OCI-LY1 (cell line): Measurements from ENCODE around the gene RAB40C.
A peak's percentile ranks its signal among the peaks of the same experiment; 100 is the strongest.

Source experiments
- H2AFZ ChIP-seq: fragments of 200-600 bp; sonication (generic), shearing (Covaris generic); 2 replicates; pipeline ENCODE4 v1.6.0; 2014; ENCODE audit warnings: antibody characterized with exemption, mild to moderate bottlenecking, low read length
- H3F3A ChIP-seq: fragments of 200-600 bp; sonication (generic), shearing (Covaris generic); 2 replicates; pipeline ENCODE4 v1.6.0; 2014; ENCODE audit warnings: mild to moderate bottlenecking, antibody characterized with exemption, low read length, moderate library complexity; ENCODE audit not compliant: insufficient read depth
- H3K27ac ChIP-seq: fragments of 200-600 bp; sonication (generic); 2 replicates; pipeline ENCODE4 v1.5.1; 2014; ENCODE audit warnings: low read length, mixed run types, mild to moderate bottlenecking, low read depth; ENCODE audit not compliant: poor library complexity, severe bottlenecking
- H3K27me3 ChIP-seq: fragments of 200-600 bp; sonication (generic); 2 replicates; pipeline ENCODE4 v1.6.0; 2014; ENCODE audit warnings: antibody characterized with exemption, mild to moderate bottlenecking, low read length, moderate library complexity; ENCODE audit not compliant: insufficient read depth
- H3K36me3 ChIP-seq: fragments of 200-600 bp; sonication (generic); 2 replicates; pipeline ENCODE4 v1.6.1; 2014; ENCODE audit warnings: mild to moderate bottlenecking, antibody characterized with exemption, low read length, moderate library complexity, mixed read lengths; ENCODE audit not compliant: insufficient read depth
- H3K4me1 ChIP-seq: fragments of 200-600 bp; sonication (generic); 2 replicates; pipeline ENCODE4 v1.5.1; 2014; ENCODE audit warnings: mild to moderate bottlenecking, low read length, moderate library complexity; ENCODE audit not compliant: insufficient read depth, severe bottlenecking
- H3K4me2 ChIP-seq: fragments of 200-600 bp; sonication (generic), shearing (Covaris generic); 2 replicates; pipeline ENCODE4 v1.6.1; 2014; ENCODE audit warnings: low read length
- H3K4me3 ChIP-seq: fragments of 200-600 bp; sonication (generic); 2 replicates; pipeline ENCODE4 v1.5.1; 2014; ENCODE audit warnings: low read length, low read depth, mild to moderate bottlenecking, mixed read lengths; ENCODE audit not compliant: poor library complexity, severe bottlenecking
- H3K79me2 ChIP-seq: fragments of 200-600 bp; shearing (Covaris generic); 2 replicates; pipeline ENCODE4 v1.6.1; 2016; ENCODE audit warnings: mixed run types, low read length, mixed read lengths; ENCODE audit not compliant: insufficient read depth
- H3K9ac ChIP-seq: fragments of 200-600 bp; sonication (generic), shearing (Covaris generic); 2 replicates; pipeline ENCODE4 v1.6.1; 2014; ENCODE audit warnings: mild to moderate bottlenecking, low read length, mixed read lengths
- H3K9me2 ChIP-seq: fragments of 200-600 bp; sonication (generic), shearing (Covaris generic); 2 replicates; pipeline ENCODE4 v1.6.1; 2014; ENCODE audit warnings: low read depth, mild to moderate bottlenecking, low read length, mixed read lengths
- H3K9me3 ChIP-seq: fragments of 200-600 bp; shearing (Covaris generic); 2 replicates; pipeline ENCODE4 v1.6.1; 2014; ENCODE audit warnings: low read length, mixed read lengths
- H4K20me1 ChIP-seq: fragments of 200-600 bp; sonication (generic), shearing (Covaris generic); 2 replicates; pipeline ENCODE4 v1.6.0; 2016; ENCODE audit warnings: mild to moderate bottlenecking, low read length; ENCODE audit not compliant: insufficient read depth
- CTCF ChIP-seq: fragments of 200-600 bp; sonication (generic), shearing (Covaris generic); IDR thresholded peaks from 2 replicates; pipeline ENCODE4 v1.5.1; 2017; ENCODE audit warnings: mild to moderate bottlenecking, antibody characterized with exemption, low read length, moderate library complexity, mixed read lengths
- EZH2 ChIP-seq: fragments of 200-600 bp; sonication (generic), shearing (Covaris generic); IDR thresholded peaks from 2 replicates; pipeline ENCODE4 v1.8.0; 2017; ENCODE audit warnings: borderline replicate concordance, mixed run types, mild to moderate bottlenecking, antibody characterized with exemption, low read length, moderate library complexity, mixed read lengths

Gene RAB40C

DNA sequence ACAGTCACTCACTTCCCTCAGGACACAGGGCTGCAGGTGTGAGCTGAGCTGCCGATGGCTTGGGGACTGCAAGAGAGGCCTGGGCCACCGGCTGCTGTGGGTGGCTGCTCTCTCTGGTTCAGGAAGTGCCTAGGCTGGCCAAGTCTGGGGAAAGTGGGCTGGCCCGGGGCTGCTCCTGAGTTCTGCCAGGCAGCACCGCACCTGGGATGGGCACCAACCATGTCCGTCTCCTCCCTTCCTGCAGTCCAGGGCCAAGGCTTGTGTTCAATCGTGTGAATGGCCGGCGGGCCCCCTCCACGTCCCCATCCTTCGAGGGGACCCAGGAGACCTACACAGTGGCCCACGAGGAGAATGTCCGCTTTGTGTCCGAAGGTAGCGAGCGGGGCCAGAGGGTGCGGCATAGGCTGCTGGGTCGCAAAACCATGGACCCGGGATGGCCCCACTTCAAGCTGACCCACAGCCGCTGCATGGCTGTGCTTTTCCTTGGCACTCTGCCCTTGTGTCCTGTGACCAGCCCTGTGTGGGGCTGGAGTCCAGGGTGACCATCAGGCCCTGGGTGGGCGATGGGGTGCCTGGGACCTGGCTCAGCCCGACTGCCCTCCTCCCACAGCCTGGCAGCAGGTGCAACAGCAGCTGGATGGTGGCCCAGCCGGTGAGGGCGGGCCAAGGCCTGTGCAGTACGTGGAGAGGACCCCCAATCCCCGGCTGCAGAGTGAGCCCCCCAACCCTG lies 57.5 kb downstream of the RAB40C start:
- H3K9me2 ChIP-seq, result no peaks in the 10 kb centered on the region
- H3K4me3 ChIP-seq, result peak overlapping the region; percentile 88
- H3K27me3 ChIP-seq, result no peaks in the 10 kb centered on the region
- H3K9me3 ChIP-seq, result no peaks in the 10 kb centered on the region
- no peak overlapping the region for H3K27ac ChIP-seq
- H4K20me1 ChIP-seq, result no peaks in the 10 kb centered on the region
- no peak overlapping the region; the same call in 1 of the 2 replicates for H3K9ac ChIP-seq
- H2AFZ ChIP-seq, result no peak overlapping the region
- H3K4me2 ChIP-seq, result peak overlapping the region; percentile 99; the same call in 1 of the 2 replicates
- peaks cover 12% of the 10 kb centered on the region; the same call in 1 of the 2 replicates for H3K36me3 ChIP-seq
- H3F3A ChIP-seq, result no peaks in the 10 kb centered on the region
- no peak for TF ChIP-seq EZH2
- TF ChIP-seq CTCF, result no peak
- no peaks in the 10 kb centered on the region for H3K79me2 ChIP-seq
- peaks cover 52% of the 10 kb centered on the region for H3K4me1 ChIP-seq

DNA sequence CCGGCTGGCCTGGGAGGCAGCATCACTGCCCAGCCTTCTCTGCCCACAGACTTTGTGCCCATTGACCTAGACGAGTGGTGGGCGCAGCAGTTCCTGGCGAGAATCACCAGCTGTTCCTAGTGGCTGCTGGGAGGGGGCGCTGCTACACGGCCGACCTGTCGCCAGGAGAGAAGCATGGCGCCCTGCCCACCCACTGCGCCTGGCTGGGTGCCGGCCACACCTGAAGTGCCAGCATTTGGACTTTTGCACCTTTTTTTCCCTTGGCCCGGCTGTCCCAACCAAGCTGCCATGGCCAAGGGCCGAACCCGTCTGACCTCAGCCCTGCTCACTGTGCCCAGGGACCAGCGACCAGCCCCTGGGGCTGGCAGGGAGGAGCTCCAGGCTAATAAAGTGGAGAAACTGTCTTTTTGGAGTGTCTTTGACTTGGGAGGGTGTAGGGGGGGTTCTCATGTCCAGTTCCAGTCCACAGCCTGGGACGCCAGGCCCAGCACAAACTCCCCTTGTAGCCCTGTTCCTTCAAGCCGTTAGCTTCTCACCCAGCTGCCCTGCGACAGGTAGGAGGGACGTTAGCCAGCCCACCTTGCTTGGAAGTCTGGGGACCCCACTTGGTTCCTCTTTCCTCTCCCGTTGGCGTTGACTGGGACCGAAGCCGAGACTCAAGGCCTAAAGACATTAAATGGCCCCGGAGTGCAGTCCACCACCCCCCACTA lies 58.4 kb downstream of the RAB40C start:
- Histone ChIP-seq H3K36me3 (peaks cover 13% of the 10 kb centered on the region), H3K27ac (peak overlapping the region; percentile 64), H4K20me1 (no peaks in the 10 kb centered on the region), H3K27me3 (no peaks in the 10 kb centered on the region), H3K9me2 (no peaks in the 10 kb centered on the region), H3F3A (no peaks in the 10 kb centered on the region), H2AFZ (no peak overlapping the region), H3K4me2 (peak overlapping the region; percentile 99), H3K9ac (peak overlapping the region; percentile 90), H3K9me3 (no peaks in the 10 kb centered on the region), H3K79me2 (no peaks in the 10 kb centered on the region), H3K4me1 (peaks cover 43% of the 10 kb centered on the region), H3K4me3 (peak overlapping the region; percentile 88)
- no peak for TF ChIP-seq EZH2
- TF ChIP-seq CTCF, result peak; percentile 76

- Histone ChIP-seq H3K36me3 (peaks cover 21% of the 10 kb centered on the region), H3K9ac (peak within 1 kb of the TSS; percentile 90), H3K9me3 (no peaks in the 10 kb centered on the region), H3K9me2 (no peaks in the 10 kb centered on the region), H3K4me1 (peaks cover 43% of the 10 kb centered on the region), H3K4me2 (peak within 1 kb of the TSS; percentile 99), H3K27ac (peak within 1 kb of the TSS; percentile 64), H3K79me2 (no peaks in the 10 kb centered on the region), H4K20me1 (no peaks in the 10 kb centered on the region), H3K4me3 (peak within 1 kb of the TSS; percentile 88), H3F3A (no peaks in the 10 kb centered on the region), H3K27me3 (no peaks in the 10 kb centered on the region), H2AFZ (no peak within 1 kb of the TSS)
- TF ChIP-seq CTCF, result no peak
- no peak for TF ChIP-seq EZH2
These were observed 59.1 kb downstream of the RAB40C start, which contains the start of gene WDR90 for GRCh38 chr16:648781-649589. TSS of gene WDR90 (plus strand) at chr16:649365. CDS start at chr16:649417, 52 bp downstream.
